GM18526 (cell line): ENCODE results near the gene PELI2.

Source experiments
- POLR2A ChIP-seq: IDR thresholded peaks from 3 replicates; pipeline ENCODE4 v1.6.1; 2011; ENCODE audit not compliant: insufficient read length; ENCODE audit errors: extremely low read depth

The PELI2 gene

DNA sequence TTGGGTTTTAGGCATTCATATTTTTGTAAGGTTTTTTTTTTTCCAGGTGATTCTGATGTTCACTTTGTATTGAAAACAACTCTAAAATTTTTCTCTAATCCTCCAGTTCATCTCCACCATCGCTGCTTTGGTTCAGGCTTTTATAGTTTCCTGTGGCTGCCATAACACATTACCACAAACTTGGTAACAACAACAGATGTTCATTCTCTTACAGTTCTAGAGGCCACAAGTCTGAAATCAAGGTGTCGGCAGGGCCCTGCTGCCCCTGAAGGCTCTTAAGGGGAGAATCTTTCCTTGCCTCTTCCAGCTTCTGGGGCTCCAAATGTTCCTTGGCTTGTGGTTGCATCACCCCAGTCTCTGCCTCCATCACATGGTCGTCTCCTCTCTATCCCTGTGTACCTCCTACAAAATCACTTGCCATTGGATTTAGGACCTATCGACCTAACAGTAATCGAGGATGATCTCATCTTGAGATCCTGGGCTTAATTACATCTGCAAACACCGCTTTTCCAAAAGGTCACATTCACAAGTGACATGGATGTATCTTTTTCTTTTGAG lies 55.2 kb downstream of the PELI2 start:
- TF ChIP-seq POLR2A = no peak

DNA sequence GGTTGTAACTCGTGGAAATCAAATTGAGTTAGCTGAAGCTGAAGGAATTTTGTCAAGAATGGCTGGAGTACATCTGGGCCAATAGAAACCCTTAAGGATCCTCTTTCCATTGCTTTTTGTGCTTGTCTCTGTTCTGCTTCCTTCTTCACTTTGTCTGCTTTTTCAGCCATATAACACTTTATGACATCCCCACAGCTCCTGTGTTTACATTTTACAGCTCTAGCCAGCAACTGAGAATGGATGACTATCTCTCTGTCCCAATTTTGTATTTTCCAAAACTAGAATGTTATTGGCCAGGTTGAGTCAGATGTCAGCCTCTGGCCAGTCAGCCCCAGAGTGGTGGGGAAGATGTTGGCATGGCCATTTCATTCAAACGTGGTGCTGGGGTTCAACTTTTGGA lies 57.6 kb downstream of the PELI2 start:
- TF ChIP-seq POLR2A = no peak

DNA sequence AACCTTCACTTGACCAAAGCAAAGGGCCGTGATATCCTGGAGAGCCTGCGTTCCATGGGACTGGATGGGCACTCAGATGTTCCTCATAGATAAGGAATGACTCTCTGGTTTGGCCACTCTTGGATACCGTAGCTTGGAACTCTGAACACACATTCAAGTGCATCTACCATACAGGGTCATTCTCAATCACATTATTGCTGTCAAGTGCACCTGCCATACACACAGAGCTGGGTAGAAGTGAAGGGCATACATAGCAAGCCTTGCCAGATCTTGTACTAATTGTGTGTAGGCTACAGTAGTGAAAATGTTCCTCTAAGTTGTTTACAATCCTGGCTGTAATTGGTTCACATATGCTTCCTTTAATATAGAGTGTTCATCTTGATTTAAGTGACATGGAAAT lies 58.3 kb downstream of the PELI2 start:
- no peak for TF ChIP-seq POLR2A

DNA sequence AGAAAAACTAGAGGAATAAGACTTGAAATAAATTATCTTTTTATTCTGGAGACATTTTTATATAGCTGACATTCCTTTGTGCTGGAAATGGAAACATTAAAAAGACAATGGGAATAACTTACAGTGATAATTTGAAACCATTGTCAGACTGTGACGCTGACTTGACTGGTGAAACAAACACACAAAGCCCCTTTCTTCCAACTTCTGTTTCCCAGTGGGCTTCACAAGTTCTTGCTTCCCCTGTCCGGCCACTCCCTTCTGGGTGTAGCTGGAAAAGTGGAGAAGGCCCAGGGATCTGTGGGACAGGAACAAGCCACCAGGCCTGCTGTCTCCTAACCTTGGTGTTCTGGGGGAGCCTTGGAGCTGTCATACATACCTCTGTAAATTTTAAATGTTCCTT lies 58.8 kb downstream of the PELI2 start:
- TF ChIP-seq POLR2A = no peak

DNA sequence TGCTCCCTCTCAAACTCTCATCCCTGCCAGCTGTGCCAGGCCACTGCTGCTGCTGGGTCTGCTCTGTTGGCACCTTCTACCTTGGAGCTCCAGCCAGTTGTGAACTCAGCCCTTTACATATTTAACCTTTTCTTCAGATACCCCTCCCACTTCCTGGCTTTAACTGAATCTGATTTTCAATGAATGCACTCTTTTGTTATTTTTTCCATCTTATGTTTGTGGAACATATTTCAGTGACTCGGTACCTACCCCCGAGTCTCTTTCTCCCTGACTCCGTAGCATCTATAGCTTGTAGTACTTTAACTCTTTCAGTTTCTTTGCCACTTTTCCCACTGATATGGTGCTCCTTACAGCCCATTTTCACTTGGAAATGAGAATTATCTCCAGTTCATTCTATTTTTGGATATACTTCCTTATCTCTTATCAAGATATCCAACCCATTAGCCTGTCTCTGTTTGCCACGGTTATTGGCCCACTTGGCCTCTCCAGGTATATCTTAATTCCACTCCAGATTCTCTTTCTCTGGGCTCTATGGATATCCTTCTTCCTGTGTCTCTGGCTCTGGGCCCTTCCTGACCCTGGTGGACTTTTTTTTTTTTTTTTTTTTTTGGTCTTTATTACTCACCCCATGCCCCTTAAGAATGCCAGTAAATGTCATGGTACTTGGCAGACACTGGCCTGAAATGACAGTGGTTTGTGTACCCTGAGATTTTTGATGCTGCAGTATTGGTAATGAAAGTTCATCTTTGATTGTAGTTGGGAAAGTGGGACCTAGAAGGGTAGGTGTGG lies 62.7 kb downstream of the PELI2 start:
- TF ChIP-seq POLR2A = no peak

DNA sequence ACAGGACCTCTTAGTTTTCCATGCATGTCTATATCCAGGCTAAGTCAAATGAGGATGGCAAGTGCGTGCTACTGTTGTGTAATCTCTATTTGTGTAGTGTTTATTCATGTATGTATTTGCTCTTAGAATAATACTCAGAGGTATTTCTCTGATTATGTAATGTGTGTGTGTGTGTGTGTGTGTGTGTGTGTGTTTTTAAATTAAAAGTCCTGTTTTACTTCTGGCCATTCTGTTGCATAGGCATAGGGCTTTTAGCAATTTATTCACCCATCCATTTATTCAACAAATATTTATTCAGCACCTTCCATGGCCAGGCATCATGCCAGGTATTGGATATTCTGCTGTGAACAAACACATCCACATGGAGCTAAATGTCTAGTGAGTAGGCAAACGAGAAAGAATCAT lies 63.5 kb downstream of the PELI2 start:
- TF ChIP-seq POLR2A = no peak

DNA sequence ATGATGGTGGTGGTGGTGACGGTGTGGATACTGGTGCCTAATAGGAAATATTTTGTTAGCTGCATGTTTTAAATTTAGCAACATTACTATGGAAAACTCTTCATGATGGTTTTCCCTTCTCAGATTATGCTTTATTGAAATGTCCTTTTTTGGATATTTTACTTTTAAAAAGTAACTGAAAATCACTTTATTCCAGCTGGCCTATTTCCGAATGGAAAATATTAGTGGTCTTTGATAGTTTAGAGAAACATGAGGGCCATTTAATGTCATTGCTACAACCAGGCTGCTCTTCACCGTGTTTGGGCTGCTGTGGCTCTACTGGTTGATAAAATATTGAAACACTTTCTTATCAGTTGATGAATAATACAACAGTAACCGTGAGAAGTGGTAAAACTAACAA lies 64.2 kb downstream of the PELI2 start:
- TF ChIP-seq POLR2A = no peak

DNA sequence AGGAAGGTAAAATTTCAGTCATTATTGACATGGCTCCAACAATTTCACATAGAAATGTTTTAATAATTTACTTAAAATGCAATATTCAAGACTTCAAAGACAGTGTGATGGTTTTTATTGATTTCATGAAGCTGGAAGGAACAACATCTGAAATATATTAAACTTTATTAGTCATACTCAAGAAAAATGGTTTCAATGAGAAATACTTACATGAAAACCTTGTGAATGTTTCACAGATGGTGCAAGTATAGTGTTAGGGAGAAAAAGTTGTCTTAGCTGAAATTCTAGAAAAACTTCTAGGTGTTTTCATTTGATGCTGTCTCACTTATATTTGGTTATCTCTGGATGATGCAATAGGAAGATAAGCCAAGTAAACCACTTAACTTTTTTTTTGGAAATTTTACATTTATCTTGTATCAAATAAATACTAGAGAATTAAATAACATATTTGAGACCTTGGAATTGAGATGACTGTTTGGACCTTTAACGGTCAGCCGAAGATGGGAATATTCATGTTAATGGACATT lies 65.5 kb downstream of the PELI2 start:
- TF ChIP-seq POLR2A = no peak

DNA sequence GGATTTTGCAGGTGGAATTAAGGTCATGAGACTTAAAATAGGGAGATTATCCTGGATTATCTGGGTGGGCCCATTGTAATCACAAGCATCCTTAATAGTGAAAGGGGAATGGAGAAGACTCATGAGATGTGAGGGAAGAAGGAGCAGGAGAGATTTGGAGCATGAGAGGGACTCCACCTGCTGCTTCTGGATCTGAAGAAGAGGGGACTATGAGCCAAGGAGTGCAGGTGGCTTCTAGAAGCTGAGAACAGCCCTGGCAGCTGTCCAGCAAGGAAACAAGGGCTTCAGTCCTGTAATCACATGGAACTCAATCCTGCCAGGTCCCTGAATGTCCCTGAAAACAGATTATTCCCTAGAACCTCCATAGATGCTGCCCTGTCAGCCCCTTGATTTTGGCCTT lies 67.8 kb downstream of the PELI2 start:
- TF ChIP-seq POLR2A = no peak

DNA sequence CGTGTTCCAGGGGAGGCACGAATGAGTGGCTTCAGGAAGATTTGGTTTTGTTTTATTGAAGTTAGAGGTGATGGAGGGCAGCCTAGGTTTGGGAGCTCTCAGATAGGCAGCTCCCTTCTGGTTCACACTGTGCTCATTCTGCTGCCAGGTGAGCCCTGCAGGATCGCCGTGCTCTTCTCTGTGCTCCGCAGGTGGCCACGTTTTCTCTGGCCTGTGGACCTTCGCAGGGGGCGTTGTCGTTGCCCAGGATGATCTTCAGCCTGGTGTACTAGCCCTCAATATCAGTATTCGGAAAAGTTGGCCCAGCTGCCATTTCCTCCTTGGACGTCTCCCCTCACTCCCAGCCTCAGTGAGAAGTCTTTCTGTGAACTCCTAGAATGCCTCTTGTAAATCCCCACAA lies 69.5 kb downstream of the PELI2 start:
- TF ChIP-seq POLR2A = no peak

DNA sequence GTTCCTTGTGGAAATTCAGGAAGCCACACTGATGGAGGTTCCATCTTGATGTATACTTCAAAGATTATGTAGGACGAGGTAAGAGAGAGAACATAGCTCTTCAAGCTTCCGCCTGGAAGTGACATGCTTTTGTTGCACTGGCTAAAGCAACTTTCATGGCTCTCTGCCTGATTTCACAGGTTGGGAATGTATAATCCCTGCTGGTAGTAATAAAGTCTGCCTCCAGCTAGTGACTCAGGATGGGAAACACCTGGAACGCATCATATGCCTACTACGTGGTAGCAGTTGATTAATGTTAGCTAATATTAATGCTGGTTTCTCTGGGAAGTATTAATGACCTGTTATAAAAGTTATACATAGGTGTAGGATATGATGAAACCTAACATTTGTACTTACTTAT lies 71.1 kb downstream of the PELI2 start:
- TF ChIP-seq POLR2A = no peak

DNA sequence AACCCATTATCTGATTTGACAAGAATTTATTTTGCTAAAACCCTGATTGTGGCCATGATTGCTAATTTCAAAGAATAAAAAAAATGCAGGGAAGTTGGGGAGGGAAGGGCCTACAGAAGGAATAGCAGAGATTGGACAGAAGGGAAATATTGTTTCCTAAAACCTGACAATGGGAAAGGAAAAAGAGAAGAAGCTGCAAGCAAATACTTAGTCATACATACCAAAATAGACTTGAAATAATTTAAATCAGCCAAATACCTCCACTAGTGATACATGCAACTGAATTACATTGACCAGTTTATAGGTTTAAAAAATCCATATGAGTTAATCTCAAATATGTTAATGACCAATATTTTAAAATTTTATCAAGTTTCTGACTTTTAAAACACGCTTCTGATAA lies 75.1 kb downstream of the PELI2 start:
- no peak for TF ChIP-seq POLR2A

DNA sequence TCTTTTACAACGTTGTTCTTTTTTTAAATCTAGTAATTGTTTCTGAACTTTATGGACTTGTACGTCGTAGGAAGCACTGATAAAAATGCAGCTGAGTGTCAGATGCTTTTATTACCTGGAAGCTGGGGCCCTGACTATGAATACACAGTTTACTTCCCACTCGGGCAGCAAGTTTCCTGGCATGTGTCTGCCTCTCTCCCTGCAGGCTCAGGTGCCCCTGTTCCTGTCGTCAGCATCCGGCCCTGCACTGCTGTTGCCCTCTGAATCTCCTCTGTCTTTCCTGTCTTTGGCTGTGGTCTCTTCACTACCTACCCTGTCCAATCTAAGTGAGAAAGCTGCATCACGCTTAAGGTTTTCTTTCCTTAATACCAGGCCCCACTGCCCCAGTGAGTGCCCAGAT lies 75.8 kb downstream of the PELI2 start:
- TF ChIP-seq POLR2A = no peak

DNA sequence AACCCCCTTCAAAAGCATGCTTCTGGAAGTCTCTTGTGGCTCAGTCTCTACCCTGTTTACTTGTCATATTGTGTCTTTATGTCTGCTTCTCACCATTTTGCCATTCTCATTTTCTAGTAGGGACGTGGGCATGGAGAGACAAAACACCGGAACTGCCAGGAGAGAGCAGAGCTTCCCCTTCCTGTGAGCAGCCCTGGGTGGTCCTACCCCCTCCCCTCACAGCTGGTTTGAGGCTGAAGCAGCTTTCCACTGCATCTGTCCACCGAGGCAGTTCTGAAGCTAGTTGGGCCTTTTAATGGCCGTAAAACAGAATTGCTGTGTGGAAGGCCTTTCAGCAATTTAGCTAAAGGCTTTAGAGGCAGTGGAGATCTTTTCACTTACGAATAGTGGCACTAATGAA lies 77.0 kb downstream of the PELI2 start:
- no peak for TF ChIP-seq POLR2A

DNA sequence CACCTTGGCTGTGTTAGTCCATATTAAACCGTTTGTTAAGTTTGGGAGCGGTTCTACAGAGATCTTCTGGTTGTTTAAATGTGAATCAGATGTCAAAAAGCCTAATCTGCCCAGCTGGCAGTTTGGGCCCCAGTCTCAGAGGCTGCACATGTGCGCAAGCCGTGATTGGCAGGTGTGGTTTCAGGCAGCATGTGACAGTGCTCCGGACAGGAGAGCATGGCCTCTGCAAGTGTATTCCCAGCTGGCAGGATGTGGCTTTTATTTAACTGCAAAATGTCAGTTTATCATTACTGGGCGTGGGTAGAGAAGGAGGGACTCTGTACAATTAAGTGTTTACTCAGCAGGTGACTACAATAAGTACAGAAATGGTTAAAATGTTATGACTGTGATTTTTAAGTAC lies 77.5 kb downstream of the PELI2 start:
- TF ChIP-seq POLR2A = no peak

DNA sequence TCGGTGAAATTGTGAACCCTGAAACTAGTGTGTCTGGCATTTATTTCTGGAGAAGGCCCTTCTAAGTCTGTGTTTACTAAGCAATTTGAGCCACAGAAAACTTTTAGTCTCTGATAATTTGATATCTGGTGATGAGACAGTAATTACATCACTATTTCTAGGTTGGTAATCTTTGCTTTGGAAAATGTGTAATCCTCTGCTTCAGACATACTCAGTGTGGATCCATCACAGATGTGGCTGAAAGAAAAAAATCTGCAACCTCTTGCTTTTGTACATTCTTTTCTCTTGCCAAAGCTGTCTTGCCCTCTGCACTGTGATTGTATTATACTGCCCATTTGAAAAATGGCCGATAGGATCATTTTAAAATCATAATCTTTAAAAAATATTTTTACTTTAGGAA lies 78.1 kb downstream of the PELI2 start:
- no peak for TF ChIP-seq POLR2A

DNA sequence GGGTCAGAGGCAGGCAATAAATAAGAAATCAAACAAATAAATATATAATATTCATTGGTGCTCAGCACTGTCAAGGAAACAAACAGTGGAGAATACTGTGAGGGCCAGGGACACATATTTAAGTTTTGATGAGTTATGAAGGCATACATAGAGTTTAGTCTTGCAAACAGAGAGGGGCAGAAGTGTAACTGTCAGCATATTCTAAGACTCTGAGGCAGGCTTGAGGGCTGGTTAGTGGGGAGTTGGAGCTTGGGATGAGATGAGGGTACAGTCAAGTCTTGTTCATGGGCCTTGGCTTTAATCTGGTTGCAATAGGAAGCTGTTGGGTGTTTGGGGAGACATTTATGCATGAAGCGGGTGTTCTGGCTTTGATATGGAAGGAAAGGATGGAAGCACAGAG lies 78.9 kb downstream of the PELI2 start:
- TF ChIP-seq POLR2A = no peak
